Thyroid gland (tissue), 4 donors: ENCODE measurements around the gene ZCCHC3. TPM values are rescaled to one million over a fixed set of nuclear protein-coding genes. Genes with fewer than 3 reads are reported as not detected.
"Not testable (repeated sequence)": the region's sequence is repeated elsewhere in the genome, so short reads cannot be mapped to it uniquely, and the experiment has no call there.

Experiments used
- DNase-seq, 2 donors: peaks; one replicate each; pipeline ENCODE4 v3.0.0-alpha.2; 2019
- H3K27ac ChIP-seq, 3 donors: fragments of 200-600 bp; sonication (generic); 1 replicate in 2 of 3; 2 replicates in 1 of 3; pipeline ENCODE4 v1.5.1; 2016 to 2019; ENCODE audit warnings: mild to moderate bottlenecking in 1 of 3, moderate library complexity in 1 of 3
- H3K27me3 ChIP-seq: fragments of 200-600 bp; sonication (generic); one replicate; pipeline ENCODE4 v1.5.1; 2019
- H3K36me3 ChIP-seq, 2 donors: fragments of 200-600 bp; sonication (generic); one replicate each; pipeline ENCODE4 v1.5.1; 2016 to 2019
- H3K4me1 ChIP-seq, 2 donors: fragments of 200-600 bp; sonication (generic); one replicate each; pipeline ENCODE4 v1.5.1; 2017 to 2019
- H3K4me3 ChIP-seq, 3 donors: fragments of 200-600 bp; sonication (generic); replicated peaks in 1 of 3; 1 replicate in 2 of 3; 2 replicates in 1 of 3; pipeline ENCODE4 v1.5.1; 2016; ENCODE audit warnings: mild to moderate bottlenecking in 1 of 3
- H3K9me3 ChIP-seq: fragments of 200-600 bp; sonication (generic); one replicate; pipeline ENCODE4 v1.5.1; 2017
- CTCF ChIP-seq, 6 experiments: fragments of 200-600 bp in 3 of 6; fragments of 450-650 bp in 3 of 6; sonication (generic) in 3 of 6; IDR thresholded peaks; one replicate each; pipeline ENCODE4 v1.5.1; 2016 to 2019; ENCODE audit warnings: antibody characterized with exemption in 6 of 6, mild to moderate bottlenecking in 2 of 6, inconsistent platforms in 1 of 6, moderate library complexity in 1 of 6
- POLR2A ChIP-seq, 2 donors: fragments of 450-650 bp; IDR thresholded peaks; one replicate each; pipeline ENCODE4 v1.6.1; 2017; ENCODE audit warnings: antibody characterized with exemption in 2 of 2, mild to moderate bottlenecking in 2 of 2, moderate library complexity in 1 of 2
- WGBS, 2 donors: methylation state at CpG; one replicate each; pipeline ENCODE4 v1.1.5; 2017; 5-methylcytosine and 5-hydroxymethylcytosine counted together
- intact Hi-C: fragments of 100-400 bp; cut with DNase I; formaldehyde crosslinking; loops from one replicate; pipeline ENCODE4 v1.15.1; 2023
- total RNA-seq, 4 donors: library from RNA; depleted of rRNA; stranded (reverse); fragments of >200 nt; gene quantifications; one replicate each; pipeline ENCODE4 v1.2.3, GENCODE V29; 2016

ZCCHC3 gene
- 10 to 100 TPM; 20.2 to 28.4 (median 22.3) TPM for total RNA-seq

DNA sequence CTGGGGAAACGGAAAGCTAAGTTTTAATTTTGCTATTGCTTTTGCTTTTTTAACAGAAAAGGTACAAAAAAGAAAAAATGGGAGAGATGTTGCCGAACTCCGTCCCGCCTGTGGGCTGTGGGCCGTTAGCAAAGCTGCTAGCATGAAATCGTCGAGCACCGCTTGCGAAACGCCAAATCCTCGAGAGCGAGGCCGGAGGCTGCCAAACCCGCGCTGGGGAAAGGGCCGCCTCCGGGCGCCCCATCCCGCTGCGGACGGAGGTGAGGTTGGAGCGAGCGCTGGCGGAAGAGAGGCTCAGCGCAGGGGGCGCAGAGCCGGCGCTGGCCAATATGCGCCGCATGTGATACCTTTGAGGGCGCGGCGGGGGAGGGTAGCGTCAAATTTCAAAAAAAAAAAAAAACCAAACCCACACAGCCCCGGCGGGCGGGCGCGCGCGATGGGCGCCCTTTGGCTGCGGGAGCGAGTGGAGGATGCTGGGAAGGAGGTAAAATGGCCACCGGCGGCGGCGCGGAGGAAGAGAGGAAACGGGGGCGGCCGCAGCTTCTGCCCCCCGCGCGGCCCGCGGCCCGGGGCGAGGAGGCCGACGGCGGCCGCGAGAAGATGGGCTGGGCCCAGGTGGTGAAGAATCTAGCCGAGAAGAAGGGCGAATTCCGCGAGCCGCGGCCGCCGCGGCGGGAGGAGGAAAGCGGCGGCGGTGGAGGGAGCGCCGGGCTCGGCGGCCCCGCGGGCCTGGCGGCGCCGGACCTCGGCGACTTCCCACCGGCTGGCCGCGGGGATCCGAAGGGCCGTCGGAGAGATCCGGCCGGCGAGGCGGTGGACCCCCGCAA, at the start of gene ZCCHC3:
TSS of gene ZCCHC3 (plus strand) at position 473 of the 827 bp plus-strand sequence. CDS start at position 490, 17 bp downstream.
- H3K27ac ChIP-seq, result peak within 1 kb of the TSS; percentile 96 to 99 (median 96)
- 0 to 1% methylated on average over 52 to 73 of the region's 99 CpGs for WGBS, 2 donors
- H3K4me1 ChIP-seq, result peaks cover 27 to 31% of the 10 kb centered on the region in 2 donors
- DNase-seq, result peak; percentile 92
- intact Hi-C loops, result no loop called here
- peak in 1 of 6 experiments; percentile 31 for TF ChIP-seq CTCF (IDR thresholded peaks at IDR 0.05)
- TF ChIP-seq POLR2A (IDR thresholded peaks at IDR 0.05), result peak; percentile 7 to 85
- peak within 1 kb of the TSS; percentile 88 to 94 (median 93) for H3K4me3 ChIP-seq
- no peaks in the 10 kb centered on the region for H3K36me3 ChIP-seq
- no peaks in the 10 kb centered on the region for H3K9me3 ChIP-seq
- no peaks in the 10 kb centered on the region for H3K27me3 ChIP-seq

DNA sequence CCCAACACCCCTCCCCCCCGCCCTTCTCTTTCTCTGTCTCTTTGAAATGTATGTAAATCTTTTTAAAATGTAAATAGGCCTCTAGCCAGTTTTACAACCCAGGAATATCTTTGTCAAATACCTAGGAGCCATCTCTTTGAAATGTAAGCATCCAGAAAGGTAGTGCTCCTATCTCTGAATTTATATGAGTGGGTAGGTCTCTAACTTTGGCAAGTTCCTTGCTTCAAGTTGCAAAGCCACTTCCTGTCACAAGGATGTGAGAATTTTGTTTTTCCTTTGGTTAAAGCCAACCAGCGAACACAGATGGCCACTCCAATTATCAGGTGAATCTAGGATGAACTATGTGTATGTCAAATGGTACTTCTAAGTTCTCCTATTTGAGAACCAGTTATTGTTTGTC, 46.0 kb upstream of the ZCCHC3 start:
- no peak for DNase-seq
- no peak for TF ChIP-seq CTCF (IDR thresholded peaks at IDR 0.05)
- Histone ChIP-seq H3K27ac (no peak overlapping the region), H3K27me3 (no peaks in the 10 kb centered on the region), H3K36me3 (no peaks in the 10 kb centered on the region), H3K4me3 (no peak overlapping the region), H3K9me3 (no peaks in the 10 kb centered on the region), H3K4me1 (no peaks in the 10 kb centered on the region)
- 63 to 74% methylated on average over 2 of the region's 2 CpGs for WGBS, 2 donors
- intact Hi-C loops, result no loop called here

DNA sequence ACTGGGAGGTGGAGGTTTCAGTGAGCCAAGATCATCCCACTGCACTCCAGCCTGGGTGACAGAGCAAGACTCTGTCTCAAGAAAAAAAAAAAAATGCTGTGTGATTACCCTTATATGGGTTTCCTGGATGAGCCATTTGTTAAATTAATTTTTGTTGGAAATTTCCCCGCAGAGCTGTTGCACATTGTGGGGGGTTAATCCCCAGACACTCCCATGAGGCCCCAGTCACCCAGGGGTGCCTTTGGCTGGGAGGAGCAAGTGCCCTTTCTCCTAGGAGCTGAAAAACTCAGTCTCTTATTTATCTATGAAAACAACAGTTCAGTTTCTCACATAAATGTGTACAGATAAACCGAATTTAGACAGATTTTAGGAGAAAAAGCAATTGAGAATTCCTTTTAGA, 44.6 kb upstream of the ZCCHC3 start:
- no peaks in the 10 kb centered on the region for H3K9me3 ChIP-seq

GRCh38 chr20:253447-253846, 43.9 kb upstream of the ZCCHC3 start:
- 60 to 61% methylated on average over 6 of the region's 6 CpGs for WGBS, 2 donors
- H3K9me3 ChIP-seq, H3K36me3 ChIP-seq, DNase-seq, H3K4me1 ChIP-seq, H3K27ac ChIP-seq, intact Hi-C loops, H3K4me3 ChIP-seq, H3K27me3 ChIP-seq: not testable (repeated sequence)

More for the DNA sequence above, 44.6 kb upstream of the ZCCHC3 start:
- no peak for TF ChIP-seq POLR2A (IDR thresholded peaks at IDR 0.05)
- TF ChIP-seq CTCF (IDR thresholded peaks at IDR 0.05), result no peak
- Histone ChIP-seq H3K27ac (no peak overlapping the region), H3K4me3 (no peak overlapping the region), H3K4me1 (no peaks in the 10 kb centered on the region), H3K27me3 (no peaks in the 10 kb centered on the region), H3K36me3 (no peaks in the 10 kb centered on the region)
- intact Hi-C loops, result no loop called here
- no peak for DNase-seq
- WGBS, 2 donors, result 75 to 84% methylated on average over 2 of the region's 2 CpGs

- H3K9me3 ChIP-seq, result no peaks in the 10 kb centered on the region
- H3K27me3 ChIP-seq, result no peaks in the 10 kb centered on the region
- intact Hi-C loops, result no loop called here
- no peaks in the 10 kb centered on the region for H3K36me3 ChIP-seq
- 73 to 86% methylated on average over 7 of the region's 7 CpGs for WGBS, 2 donors
- H3K4me1 ChIP-seq, result no peaks in the 10 kb centered on the region
- no peak within 1 kb of the TSS for H3K4me3 ChIP-seq
- TF ChIP-seq POLR2A (IDR thresholded peaks at IDR 0.05), result no peak
- no peak for TF ChIP-seq CTCF (IDR thresholded peaks at IDR 0.05)
- no peak for DNase-seq
- H3K27ac ChIP-seq, result no peak within 1 kb of the TSS
Observed at GRCh38 chr20:257419-257818, 40.0 kb upstream of the ZCCHC3 start, which contains the start of gene DEFB132. DEFB132 (plus strand) TSS chr20:257724; CDS start chr20:257779, 55 bp downstream.
